Measurements from ENCODE around the gene KIAA0753.
"Not testable (repeated sequence)": the region's sequence is repeated elsewhere in the genome, so short reads cannot be mapped to it uniquely, and the experiment has no call there.

Gene KIAA0753

DNA sequence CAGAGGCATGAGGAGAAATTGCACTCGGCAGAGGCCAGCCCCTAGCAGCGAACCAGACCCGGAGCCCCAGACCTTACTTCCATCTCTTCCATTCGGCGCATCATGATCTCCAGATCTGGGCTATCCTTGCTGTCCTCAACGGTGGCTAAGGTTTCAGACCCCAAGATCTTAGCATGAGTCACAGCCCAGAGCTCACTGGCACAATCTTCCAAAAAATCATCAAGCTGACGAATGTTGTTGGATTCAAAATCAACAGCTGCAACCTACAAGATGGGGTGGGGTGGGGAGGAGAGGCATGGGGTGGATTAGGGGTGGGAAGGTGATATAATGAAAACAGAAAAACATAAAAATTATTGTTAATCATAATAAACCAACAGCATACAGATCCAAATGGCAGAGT is 44.4 kb downstream of the KIAA0753 start:
- DNase-seq, result no peak

GRCh38 chr17:6593371-6593770 is 47.1 kb downstream of the KIAA0753 start:
- not testable (repeated sequence) for DNase-seq

DNA sequence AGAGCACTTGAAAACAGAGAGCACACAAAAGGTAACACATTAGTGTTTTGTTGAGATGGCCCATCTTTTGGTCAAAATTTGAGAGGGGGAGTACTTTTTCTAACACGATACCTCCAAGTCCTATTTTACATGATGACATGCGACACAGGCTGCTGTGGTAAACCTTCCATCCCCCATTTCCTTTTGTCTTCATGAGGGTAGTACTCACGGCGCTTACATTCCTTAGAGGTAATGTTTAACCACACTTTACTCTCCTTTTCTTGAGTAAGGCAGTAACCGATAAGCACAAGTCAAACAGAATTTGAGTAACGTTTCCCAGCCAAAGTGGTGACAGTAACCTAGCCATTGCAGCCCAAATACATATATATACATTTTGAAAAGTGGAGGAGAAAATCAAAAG is 48.3 kb downstream of the KIAA0753 start:
- no peak for DNase-seq

DNA sequence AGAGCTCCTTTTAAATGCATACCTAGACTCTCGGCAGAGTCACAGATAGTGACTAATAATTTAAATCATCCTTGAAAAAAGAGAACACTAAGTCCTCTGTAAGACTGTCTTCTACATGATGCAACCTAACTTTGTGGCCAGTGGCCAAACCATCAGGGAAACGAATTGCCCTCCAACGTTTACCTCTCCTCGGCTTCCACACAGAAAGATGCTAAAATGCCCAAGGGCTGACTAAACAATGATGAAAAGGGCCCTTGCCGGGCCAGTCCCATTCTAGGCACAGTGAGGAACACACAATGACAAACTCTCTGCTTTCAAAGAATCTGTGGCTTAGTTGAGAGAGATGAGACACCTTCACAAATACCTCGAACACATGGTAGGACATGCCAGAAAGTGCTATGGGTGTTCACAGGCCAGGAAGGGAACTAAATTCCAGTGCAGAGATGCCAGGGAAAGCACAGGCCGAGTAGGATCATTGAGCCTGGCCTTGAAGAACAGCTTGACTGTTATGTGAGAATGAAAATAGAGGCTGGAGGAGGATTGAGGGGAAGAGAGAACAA is 48.8 kb downstream of the KIAA0753 start:
- DNase-seq, result no peak

DNA sequence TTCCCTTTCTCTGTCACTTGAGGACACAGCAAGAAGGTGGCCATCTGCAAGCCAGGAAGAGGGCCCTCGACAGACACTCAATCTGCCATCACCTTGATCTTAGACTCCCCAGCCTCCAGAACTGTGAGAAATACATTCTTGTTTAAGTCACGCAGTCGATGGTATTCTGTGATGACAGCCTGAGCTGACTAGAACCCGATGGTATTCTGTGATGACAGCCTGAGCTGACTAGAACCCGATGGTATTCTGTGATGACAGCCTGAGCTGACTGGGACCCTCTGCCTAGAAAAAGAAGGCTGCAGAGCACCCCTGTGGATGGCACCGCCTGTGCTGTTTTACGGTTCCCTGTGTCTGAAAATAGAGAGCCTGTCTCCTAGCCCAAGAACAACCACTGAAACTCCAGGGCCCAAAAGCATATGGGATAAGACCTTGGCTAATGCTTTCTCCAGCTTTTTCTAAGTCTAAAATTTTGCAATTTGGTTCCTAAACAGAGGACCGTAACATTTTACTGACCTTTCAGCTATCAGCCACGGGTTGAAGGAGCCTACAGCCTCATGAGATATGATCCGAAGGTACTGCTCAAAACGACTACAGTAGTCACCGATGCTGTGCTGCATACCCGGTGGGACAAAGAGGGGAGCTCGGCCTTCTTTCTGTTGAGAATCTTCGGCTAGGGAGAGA is 51.1 kb downstream of the KIAA0753 start:
- DNase-seq, result no peak

DNA sequence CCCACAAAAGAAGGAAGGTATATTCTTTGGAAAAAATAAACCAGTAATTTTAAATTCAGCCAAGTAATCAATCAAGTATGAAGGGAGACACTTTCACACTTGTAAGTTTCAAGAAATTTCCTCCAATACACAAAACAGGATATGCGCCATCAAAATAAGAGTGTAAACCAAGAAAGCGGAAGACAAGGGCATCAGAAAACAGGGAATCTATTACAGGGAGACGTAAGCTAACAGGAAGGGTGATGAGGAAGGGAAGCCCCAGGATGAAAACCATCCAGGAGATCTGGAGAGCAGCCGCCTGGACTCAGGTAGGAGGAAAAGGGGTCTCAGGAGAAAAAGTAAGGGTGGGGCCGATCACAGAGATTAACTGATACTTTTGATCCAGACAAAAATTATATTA is 52.3 kb downstream of the KIAA0753 start:
- DNase-seq, result no peak

GRCh38 chr17:6587310-6587709 is 53.2 kb downstream of the KIAA0753 start:
- no peak for DNase-seq

DNA sequence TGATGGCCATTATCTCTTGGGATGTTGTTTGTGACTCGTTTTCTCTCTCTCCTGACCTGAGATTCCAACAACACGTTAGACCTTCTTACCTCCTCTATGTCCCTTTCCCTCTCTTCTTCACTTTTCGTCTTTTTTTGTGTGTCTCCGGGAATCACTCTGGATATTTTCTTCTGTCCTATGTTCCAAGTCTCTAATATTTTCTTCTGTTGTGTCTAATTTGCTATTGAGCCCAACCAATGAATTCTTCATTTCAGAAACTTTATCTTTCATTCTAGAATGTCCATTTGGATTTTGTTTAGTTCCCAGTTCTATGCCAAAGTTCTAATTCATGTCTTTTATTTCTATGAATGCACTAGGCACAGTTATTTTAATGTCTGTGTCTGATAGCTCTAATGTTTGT is 57.1 kb downstream of the KIAA0753 start:
- DNase-seq, result no peak

DNA sequence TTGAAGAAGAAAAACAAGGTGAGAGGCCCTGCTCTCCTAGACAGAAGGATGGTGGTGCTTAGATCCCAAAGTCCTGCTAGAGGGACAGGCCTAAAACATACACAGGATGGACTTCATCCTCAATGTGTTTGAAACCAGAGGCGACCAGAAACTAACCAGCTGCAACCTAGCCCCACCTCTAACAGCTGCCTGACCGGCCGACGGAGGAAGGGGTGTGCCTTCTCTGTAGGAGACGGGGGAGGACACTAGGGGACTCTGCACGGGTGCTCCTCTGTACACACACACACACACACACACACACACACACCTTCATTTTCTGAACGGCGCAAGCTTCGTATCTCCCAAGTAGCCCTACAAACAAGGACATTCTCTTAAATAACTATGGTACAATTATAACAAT is 59.9 kb downstream of the KIAA0753 start:
- no peak for DNase-seq

- no peak for DNase-seq
Observed at GRCh38 chr17:6578491-6578890, 62.0 kb downstream of the KIAA0753 start.

- no peak for DNase-seq
Observed at GRCh38 chr17:6577686-6578263, 62.7 kb downstream of the KIAA0753 start.

DNA sequence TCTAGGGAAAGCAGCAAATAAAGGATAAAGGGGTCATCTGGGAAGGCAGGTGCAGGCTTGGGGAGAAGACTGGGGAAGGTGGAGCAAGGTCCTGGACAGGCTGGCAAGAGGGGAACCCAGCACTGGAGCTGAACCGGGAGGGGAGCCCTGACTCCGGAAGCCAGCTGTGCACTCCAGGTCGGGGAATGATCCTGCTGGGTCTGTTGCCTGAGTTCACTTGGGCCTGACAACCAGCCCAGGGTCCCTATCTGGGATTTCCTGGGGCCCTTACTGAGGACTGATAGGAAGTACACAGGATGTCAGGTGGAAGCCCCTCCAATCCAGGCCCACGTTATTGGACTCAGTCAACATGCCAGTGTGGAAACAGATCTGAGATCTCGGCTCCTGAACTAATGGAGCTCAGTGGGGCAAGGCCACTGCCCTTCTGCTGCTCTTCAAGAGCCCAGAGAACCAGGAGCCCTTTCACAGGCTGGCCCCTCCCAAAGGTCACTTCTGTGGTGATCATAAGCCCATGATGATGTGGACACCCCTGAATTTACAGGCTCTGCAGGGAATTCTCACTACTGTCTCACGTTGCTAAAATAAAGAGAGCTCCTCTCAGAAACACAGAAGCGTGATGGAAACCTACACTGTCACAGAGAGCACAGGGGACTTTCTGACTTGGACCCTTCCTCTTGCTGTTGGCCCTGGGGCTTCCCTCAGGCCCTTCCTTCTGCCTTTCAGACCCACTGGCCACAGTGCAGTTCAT is 64.3 kb downstream of the KIAA0753 start:
- DNase-seq, result no peak

- DNase-seq, result no peak
Observed at GRCh38 chr17:6575596-6575988, 64.9 kb downstream of the KIAA0753 start.

GRCh38 chr17:6574687-6575595 is 65.6 kb downstream of the KIAA0753 start:
- peak; percentile 49 for DNase-seq

DNA sequence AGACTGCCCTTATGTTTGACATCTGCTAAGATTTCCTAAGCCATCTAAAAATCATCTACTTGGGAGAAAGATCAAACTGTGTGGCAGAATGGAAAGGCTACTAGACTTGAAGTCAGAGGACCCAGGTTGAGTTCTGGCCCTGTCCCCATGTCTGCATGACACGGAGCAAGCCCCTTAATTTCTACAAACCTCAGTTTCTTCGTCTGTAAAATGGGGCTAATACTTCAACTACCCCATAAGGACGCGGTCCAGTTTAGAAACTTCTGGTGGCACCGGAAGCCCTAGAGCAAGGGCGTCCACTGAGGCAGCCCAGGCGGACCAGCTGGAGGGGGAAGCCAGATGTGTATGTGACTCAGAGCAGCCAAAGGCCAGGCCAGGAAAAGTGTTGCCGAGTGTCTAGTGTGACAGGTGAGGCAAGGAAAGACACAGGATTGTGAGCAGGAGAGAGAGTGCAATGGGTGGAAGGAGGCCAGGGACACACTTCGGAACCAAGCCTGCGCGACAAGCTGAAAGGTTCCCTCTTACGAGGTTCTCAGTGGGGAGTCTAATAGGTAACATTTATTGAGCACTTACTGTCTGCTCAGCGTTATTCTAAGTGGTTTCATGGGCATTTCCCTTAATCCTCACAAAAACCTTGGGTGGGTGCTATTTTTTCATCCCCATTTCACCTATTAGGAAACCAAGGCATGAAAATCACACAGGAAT is 66.4 kb downstream of the KIAA0753 start:
- DNase-seq, result no peak

- not testable (repeated sequence) for DNase-seq
Observed at GRCh38 chr17:6573495-6573894, 67.0 kb downstream of the KIAA0753 start.

DNA sequence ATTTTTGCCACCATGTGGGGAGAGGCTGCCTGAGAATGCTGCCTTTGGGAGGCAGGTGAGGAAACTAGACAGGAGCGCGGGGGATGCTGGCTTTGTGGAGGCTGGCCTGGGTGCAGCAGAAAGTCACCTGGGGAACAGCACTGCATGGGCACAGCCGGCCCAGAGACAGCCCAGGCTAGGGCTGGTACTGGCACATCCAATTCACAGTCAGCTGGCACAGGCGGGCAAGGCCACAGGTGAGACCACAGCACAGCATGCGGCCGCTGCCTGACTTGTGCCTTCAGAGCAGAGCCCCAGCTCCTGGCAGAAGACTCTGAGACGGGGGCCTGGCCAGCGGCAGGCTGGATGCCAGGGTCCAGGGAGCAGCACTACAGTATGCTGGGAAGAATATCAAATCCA is 67.5 kb downstream of the KIAA0753 start:
- no peak for DNase-seq

- DNase-seq, result no peak
Observed at GRCh38 chr17:6571452-6571781, 69.1 kb downstream of the KIAA0753 start.

- DNase-seq, result no peak
Observed at GRCh38 chr17:6570731-6571451, 69.6 kb downstream of the KIAA0753 start.

- DNase-seq, result no peak
Observed at GRCh38 chr17:6569370-6570285, 70.9 kb downstream of the KIAA0753 start.

All from CD4-positive, alpha-beta T cell treated with Interleukin-15 for 1 hour (primary cell).